GM19238 (cell line): ENCODE results near the gene MINK1.
"Not testable (repeated sequence)": the region's sequence is repeated elsewhere in the genome, so short reads cannot be mapped to it uniquely, and the experiment has no call there.

Experiments
- DNase-seq: peaks from one replicate; pipeline ENCODE4 v3.0.0; 2011; ENCODE audit warnings: low spot score; ENCODE audit not compliant: insufficient read length

The MINK1 gene

GRCh38 chr17:4811471-4811870, 21.7 kb upstream of the MINK1 start:
- DNase-seq = no peak

- no peak for DNase-seq
These were observed 20.4 kb upstream of the MINK1 start for GRCh38 chr17:4812690-4813089.

- DNase-seq = no peak
These were observed 18.0 kb upstream of the MINK1 start for GRCh38 chr17:4815043-4815675.

- no peak for DNase-seq
These were observed 16.3 kb upstream of the MINK1 start for GRCh38 chr17:4816826-4817225.

- no peak for DNase-seq
These were observed 14.9 kb upstream of the MINK1 start for GRCh38 chr17:4818276-4818675.

- no peak for DNase-seq
These were observed 10.3 kb upstream of the MINK1 start for GRCh38 chr17:4822835-4823234.

GRCh38 chr17:4823373-4824089, 9.6 kb upstream of the MINK1 start:
- DNase-seq = no peak

- DNase-seq = no peak
These were observed 5.7 kb upstream of the MINK1 start for GRCh38 chr17:4827399-4827798.

- not testable (repeated sequence) for DNase-seq
These were observed 337 bp upstream of the MINK1 start for GRCh38 chr17:4832829-4833177.

GRCh38 chr17:4833941-4834680, 971 bp downstream of the MINK1 start:
- DNase-seq = no peak

GRCh38 chr17:4834681-4835020, 1.5 kb downstream of the MINK1 start:
- DNase-seq = no peak

- no peak for DNase-seq
These were observed 3.1 kb downstream of the MINK1 start for GRCh38 chr17:4836221-4836620.

GRCh38 chr17:4837471-4838308, 4.5 kb downstream of the MINK1 start:
- DNase-seq = no peak

GRCh38 chr17:4838309-4838785, 5.2 kb downstream of the MINK1 start:
- DNase-seq = no peak

- no peak for DNase-seq
These were observed 6.1 kb downstream of the MINK1 start for GRCh38 chr17:4839221-4839620.

- DNase-seq = no peak
These were observed 7.1 kb downstream of the MINK1 start for GRCh38 chr17:4839965-4840892.

GRCh38 chr17:4840893-4841242, 7.7 kb downstream of the MINK1 start:
- no peak for DNase-seq

- DNase-seq = no peak
These were observed 9.2 kb downstream of the MINK1 start for GRCh38 chr17:4842376-4842775.

GRCh38 chr17:4843321-4844000, 10.3 kb downstream of the MINK1 start:
- DNase-seq = no peak

- DNase-seq = no peak
These were observed 12.0 kb downstream of the MINK1 start for GRCh38 chr17:4845118-4845517.
